Measurements from ENCODE around the gene EML6.

EML6 gene

DNA sequence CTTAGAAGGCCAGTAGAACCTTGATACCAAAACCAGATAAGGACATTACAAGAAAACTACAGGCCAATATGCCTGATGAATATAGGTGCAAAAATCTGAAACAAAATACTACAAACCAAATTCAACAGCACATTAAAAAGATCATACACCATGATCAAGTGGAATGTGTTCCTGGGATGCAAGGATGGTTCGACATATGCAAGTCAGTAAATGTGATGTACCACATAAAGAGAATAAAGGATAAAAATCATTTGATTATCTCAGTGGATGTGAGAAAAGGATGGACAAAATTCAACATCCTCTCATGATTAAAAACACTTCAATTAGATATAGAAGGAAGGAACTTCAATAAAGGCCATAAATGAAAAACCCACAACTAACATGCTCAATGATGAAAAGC is 197.2 kb downstream of the EML6 start:
- no peaks in the 10 kb centered on the region for H3K4me1 Mint-ChIP-seq
- TF ChIP-seq, protein P1, sequence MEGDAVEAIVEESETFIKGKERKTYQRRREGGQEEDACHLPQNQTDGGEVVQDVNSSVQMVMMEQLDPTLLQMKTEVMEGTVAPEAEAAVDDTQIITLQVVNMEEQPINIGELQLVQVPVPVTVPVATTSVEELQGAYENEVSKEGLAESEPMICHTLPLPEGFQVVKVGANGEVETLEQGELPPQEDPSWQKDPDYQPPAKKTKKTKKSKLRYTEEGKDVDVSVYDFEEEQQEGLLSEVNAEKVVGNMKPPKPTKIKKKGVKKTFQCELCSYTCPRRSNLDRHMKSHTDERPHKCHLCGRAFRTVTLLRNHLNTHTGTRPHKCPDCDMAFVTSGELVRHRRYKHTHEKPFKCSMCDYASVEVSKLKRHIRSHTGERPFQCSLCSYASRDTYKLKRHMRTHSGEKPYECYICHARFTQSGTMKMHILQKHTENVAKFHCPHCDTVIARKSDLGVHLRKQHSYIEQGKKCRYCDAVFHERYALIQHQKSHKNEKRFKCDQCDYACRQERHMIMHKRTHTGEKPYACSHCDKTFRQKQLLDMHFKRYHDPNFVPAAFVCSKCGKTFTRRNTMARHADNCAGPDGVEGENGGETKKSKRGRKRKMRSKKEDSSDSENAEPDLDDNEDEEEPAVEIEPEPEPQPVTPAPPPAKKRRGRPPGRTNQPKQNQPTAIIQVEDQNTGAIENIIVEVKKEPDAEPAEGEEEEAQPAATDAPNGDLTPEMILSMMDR (IDR thresholded peaks at IDR 0.05; ENCODE audit: unreplicated experiment in 3 of 3) = no peak
- no peak overlapping the region for H3K4me3 Mint-ChIP-seq
- peaks cover 13% of the 10 kb centered on the region for H3K9me3 Mint-ChIP-seq
- H3K27me3 Mint-ChIP-seq (ENCODE audit: low read depth) = no peaks in the 10 kb centered on the region
- no peak overlapping the region for H3K27ac Mint-ChIP-seq
- H3K36me3 Mint-ChIP-seq (ENCODE audit: low read depth) = no peaks in the 10 kb centered on the region

DNA sequence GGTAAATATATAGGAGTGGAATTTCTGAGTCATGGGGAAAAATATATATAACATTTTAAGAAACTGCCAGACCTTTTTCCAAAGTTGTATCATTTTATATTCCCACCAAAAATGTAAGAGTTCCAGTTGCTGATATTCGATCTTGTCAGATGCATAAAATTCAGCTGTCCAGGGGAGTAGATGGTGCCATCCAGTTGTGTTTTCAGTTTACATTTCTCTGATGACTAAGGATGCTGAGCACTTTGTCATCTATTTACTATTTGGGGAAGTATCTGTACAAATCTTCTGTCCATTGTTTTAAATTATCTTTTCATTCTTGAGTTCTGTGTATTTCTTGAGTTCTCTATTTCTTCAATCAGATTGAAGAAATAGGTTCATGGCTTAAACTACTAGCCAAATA is 200.7 kb downstream of the EML6 start:
- H3K9me3 Mint-ChIP-seq = peaks cover 13% of the 10 kb centered on the region
- H3K27me3 Mint-ChIP-seq (ENCODE audit: low read depth) = no peaks in the 10 kb centered on the region
- no peak overlapping the region for H3K27ac Mint-ChIP-seq
- peaks cover 14% of the 10 kb centered on the region for H3K4me1 Mint-ChIP-seq
- H3K36me3 Mint-ChIP-seq (ENCODE audit: low read depth) = no peaks in the 10 kb centered on the region
- TF ChIP-seq, protein P1 (IDR thresholded peaks at IDR 0.05; ENCODE audit: unreplicated experiment in 3 of 3) = no peak
- no peak overlapping the region for H3K4me3 Mint-ChIP-seq

DNA sequence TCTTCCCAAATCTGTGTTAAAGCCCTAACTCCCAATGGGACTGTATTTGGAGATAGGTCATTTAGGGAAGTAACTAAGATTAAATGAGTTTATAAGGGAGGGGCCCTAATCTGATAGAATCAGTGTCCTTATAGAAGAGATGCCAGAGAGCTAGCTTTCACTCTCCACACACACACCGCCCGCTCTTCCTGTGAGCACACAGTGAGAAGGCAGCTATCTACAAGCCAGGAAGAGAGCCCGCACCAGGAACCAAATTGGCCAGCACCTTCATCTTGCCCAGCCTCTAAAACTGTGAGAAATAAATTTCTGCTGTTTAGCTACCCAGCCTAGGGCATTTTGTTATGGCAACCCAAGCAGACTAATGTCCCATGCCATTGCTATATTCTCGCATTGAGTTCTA is 201.6 kb downstream of the EML6 start:
- Mint-ChIP-seq H3K9me3 (peaks cover 10% of the 10 kb centered on the region), H3K36me3 (ENCODE audit: low read depth) (no peaks in the 10 kb centered on the region), H3K27ac (no peak overlapping the region), H3K4me1 (peaks cover 14% of the 10 kb centered on the region), H3K4me3 (no peak overlapping the region), H3K27me3 (ENCODE audit: low read depth) (no peaks in the 10 kb centered on the region)
- TF ChIP-seq, protein P1 (IDR thresholded peaks at IDR 0.05; ENCODE audit: unreplicated experiment in 3 of 3) = no peak

DNA sequence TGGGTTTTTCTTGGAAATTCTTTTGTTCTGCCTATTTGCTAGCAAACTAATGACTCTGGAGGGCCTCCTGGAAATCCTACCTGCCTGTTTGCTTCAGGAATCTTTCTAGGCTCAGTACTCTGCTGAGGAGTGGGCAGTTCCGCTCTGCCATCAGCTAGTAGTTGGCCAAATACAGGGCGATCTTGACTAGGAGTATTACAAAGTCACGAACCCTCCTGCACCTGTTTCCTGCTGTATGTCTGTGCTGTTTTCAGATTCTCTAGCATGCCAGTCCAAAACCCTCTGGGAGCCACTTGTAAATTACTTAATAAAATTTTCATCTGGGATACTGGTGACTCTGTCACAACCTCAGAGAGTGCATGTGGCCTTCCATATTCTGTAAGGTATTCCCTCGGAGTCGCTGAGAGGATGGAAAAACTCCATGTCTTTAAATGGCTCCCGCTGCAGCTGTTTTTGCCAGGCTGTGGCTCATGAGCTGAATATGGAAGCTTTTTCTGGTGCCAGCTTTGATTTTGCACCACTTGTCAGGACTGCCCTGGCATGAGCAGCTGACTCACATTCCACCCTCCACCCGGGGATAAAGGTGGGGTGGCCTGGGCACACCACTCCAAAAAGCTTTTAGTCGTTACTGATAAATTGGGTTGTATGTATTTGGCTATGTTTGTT is 203.8 kb downstream of the EML6 start:
- H3K27me3 Mint-ChIP-seq (ENCODE audit: low read depth) = peaks cover 4% of the 10 kb centered on the region
- TF ChIP-seq, protein P1 (IDR thresholded peaks at IDR 0.05; ENCODE audit: unreplicated experiment in 3 of 3) = no peak
- no peaks in the 10 kb centered on the region for H3K36me3 Mint-ChIP-seq (ENCODE audit: low read depth)
- peaks cover 14% of the 10 kb centered on the region for H3K4me1 Mint-ChIP-seq
- H3K27ac Mint-ChIP-seq = peak overlapping the region in 1 of 3 experiments; percentile 15
- H3K4me3 Mint-ChIP-seq = no peak overlapping the region
- no peaks in the 10 kb centered on the region for H3K9me3 Mint-ChIP-seq

DNA sequence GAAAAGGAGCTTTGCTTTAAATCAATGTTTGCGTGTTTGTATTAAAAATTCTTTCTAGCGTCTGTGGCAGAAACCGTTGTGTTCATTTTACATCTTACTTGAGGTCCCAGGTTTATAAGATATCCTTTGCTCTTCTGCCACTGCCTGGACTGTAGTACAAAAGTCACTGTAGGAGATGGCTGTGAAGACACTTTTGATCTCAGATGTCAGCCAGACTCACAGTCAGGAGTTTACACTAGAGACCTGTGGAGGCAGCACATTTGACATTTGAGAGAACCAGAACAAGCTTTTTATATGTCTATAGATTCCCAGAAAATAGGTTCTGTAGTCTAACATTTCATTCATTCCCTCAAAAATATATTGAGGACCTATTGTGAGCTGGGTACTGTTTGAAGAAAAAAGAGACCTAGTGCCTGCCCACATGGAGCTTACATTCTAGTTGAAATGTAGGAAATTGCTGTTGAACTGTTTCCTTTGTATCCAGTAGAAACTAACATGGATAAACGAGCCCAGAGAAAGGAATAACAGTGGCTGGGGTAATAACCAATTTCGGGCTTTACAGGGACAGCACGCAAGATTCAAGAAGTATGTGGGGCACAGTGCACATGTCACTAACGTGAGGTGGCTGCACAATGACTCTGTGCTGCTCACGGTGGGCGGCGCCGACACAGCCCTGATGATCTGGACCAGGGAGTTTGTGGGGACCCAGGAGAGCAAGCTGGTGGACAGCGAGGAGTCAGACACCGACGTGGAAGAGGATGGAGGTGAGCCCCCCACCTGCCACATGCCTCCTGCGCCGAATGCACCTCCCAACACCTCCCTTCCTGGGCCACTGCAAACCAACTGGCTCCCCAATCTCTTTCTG is 204.5 kb downstream of the EML6 start:
- H3K27me3 Mint-ChIP-seq (ENCODE audit: low read depth) = peaks cover 4% of the 10 kb centered on the region

More for the DNA sequence above, 204.5 kb downstream of the EML6 start:
- TF ChIP-seq, protein P1 (IDR thresholded peaks at IDR 0.05; ENCODE audit: unreplicated experiment in 3 of 3) = no peak
- H3K9me3 Mint-ChIP-seq = no peaks in the 10 kb centered on the region
- H3K4me1 Mint-ChIP-seq = peaks cover 14% of the 10 kb centered on the region
- no peaks in the 10 kb centered on the region for H3K36me3 Mint-ChIP-seq (ENCODE audit: low read depth)
- H3K4me3 Mint-ChIP-seq = no peak overlapping the region
- H3K27ac Mint-ChIP-seq = peak overlapping the region in 1 of 3 experiments; percentile 15

All from nephron (organoid).